PC-9 (cell line): ENCODE measurements around the gene GSAP.

Experiments
- CTCF ChIP-seq: fragments of 200-600 bp; sonication (generic); conservative IDR thresholded peaks from 2 replicates; pipeline ENCODE4 v1.6.1; 2017; ENCODE audit warnings: mixed run types, antibody characterized with exemption, mild to moderate bottlenecking, moderate library complexity
- EZH2 ChIP-seq: fragments of 200-600 bp; sonication (generic); IDR thresholded peaks from 2 replicates; pipeline ENCODE4 v1.8.0; 2017; ENCODE audit warnings: antibody characterized with exemption, low read depth

GRCh38 chr7:77427996-77428603, 12.0 kb upstream of the GSAP start:
- TF ChIP-seq CTCF (no peak), EZH2 (no peak)
